IPS DF 6.9 (cell line): ENCODE results near the gene CLN6.

Experiments used
- DNase-seq: peaks from one replicate; pipeline ENCODE4 v3.0.0-alpha.2; 2013; ENCODE audit warnings: low read depth, low spot score
- H3K27ac ChIP-seq: one replicate; pipeline ENCODE4 v1.5.1; 2013; ENCODE audit warnings: low read length, control low read depth
- H3K27me3 ChIP-seq: 2 replicates; pipeline ENCODE4 v1.6.1; 2013; ENCODE audit warnings: mild to moderate bottlenecking, low read length; ENCODE audit not compliant: control insufficient read depth, insufficient read depth
- H3K36me3 ChIP-seq: 2 replicates; pipeline ENCODE4 v1.6.1; 2013; ENCODE audit warnings: low read length; ENCODE audit not compliant: control insufficient read depth, insufficient read depth
- H3K4me1 ChIP-seq: 2 replicates; pipeline ENCODE4 v1.6.1; 2013; ENCODE audit warnings: low read length; ENCODE audit not compliant: control insufficient read depth, insufficient read depth
- H3K4me3 ChIP-seq: 2 replicates; pipeline ENCODE4 v1.5.1; 2013; ENCODE audit warnings: mild to moderate bottlenecking, low read length
- H3K9me3 ChIP-seq: 2 replicates; pipeline ENCODE4 v1.6.1; 2013; ENCODE audit warnings: low read length, inconsistent platforms; ENCODE audit not compliant: control insufficient read depth, insufficient read depth
- WGBS: extraction: QIAGEN DNeasy Blood & Tissue Kit; methylation state at CpG from one replicate; pipeline ENCODE4 v1.1.7; 2013; ENCODE audit warnings: mixed read lengths, missing lambda C conversion rate; ENCODE audit not compliant: insufficient read length, insufficient coverage; 5-methylcytosine and 5-hydroxymethylcytosine counted together

Gene CLN6

GRCh38 chr15:68163191-68163590 is 66.3 kb downstream of the CLN6 start:
- H3K9me3 ChIP-seq = no peaks in the 10 kb centered on the region
- H3K36me3 ChIP-seq = no peaks in the 10 kb centered on the region
- H3K4me3 ChIP-seq = no peak overlapping the region
- no peaks in the 10 kb centered on the region for H3K4me1 ChIP-seq
- DNase-seq = no peak
- H3K27ac ChIP-seq = no peak overlapping the region
- H3K27me3 ChIP-seq = no peaks in the 10 kb centered on the region

GRCh38 chr15:68158046-68158628 is 71.4 kb downstream of the CLN6 start:
- no peak overlapping the region for H3K4me3 ChIP-seq
- no peaks in the 10 kb centered on the region for H3K9me3 ChIP-seq
- H3K4me1 ChIP-seq = no peaks in the 10 kb centered on the region
- no peaks in the 10 kb centered on the region for H3K36me3 ChIP-seq
- H3K27me3 ChIP-seq = no peaks in the 10 kb centered on the region
- no peak overlapping the region for H3K27ac ChIP-seq
- no CpG with 5 or more reads among the region's 3 CpGs for WGBS
- no peak for DNase-seq

- H3K4me3 ChIP-seq = no peak overlapping the region
- no peaks in the 10 kb centered on the region for H3K27me3 ChIP-seq
- H3K27ac ChIP-seq = no peak overlapping the region
- no peaks in the 10 kb centered on the region for H3K4me1 ChIP-seq
- H3K9me3 ChIP-seq = no peaks in the 10 kb centered on the region
- DNase-seq = no peak
- H3K36me3 ChIP-seq = no peaks in the 10 kb centered on the region
- WGBS = no CpG with 5 or more reads among the region's 1 CpG
Measured at GRCh38 chr15:68157074-68157473, 72.5 kb downstream of the CLN6 start.
